HEK293 (cell line): ENCODE data around the gene CLASP1.

ENCODE experiments used
- CTCF ChIA-PET: fragments of 350-600 bp; formaldehyde crosslinking; extraction: SDS; loops from one replicate; lab custom pipeline; 2021; ENCODE audit warnings: antibody characterized with exemption; lab: Yijun Ruan, JAX
- POLR2A ChIA-PET: fragments of 300-600 bp; formaldehyde crosslinking; extraction: SDS; loops from one replicate; lab custom pipeline; 2020; ENCODE audit warnings: antibody characterized with exemption, inconsistent platforms; lab: Yijun Ruan, JAX
- H3K27ac ChIP-seq: fragments of 200-500 bp; sonication (Bioruptor generic); 2 replicates; pipeline ENCODE4 v1.5.1; 2014; ENCODE audit warnings: low read depth, low read length, control low read depth, inconsistent platforms; ENCODE audit errors: extremely low read depth
- H3K36me3 ChIP-seq, 2 experiments: fragments of 200-500 bp in 1 of 2; sonication (Bioruptor generic) in 1 of 2; 1 replicate in 1 of 2; 2 replicates in 1 of 2; pipeline ENCODE4 v1.5.1; 2014 to 2017; ENCODE audit warnings: inconsistent platforms in 2 of 2, low read length in 2 of 2; ENCODE audit not compliant: control insufficient read depth in 2 of 2, insufficient read depth in 1 of 2
- H3K4me1 ChIP-seq: fragments of 200-500 bp; sonication (Bioruptor generic); 2 replicates; pipeline ENCODE4 v1.5.1; 2014; ENCODE audit warnings: mild to moderate bottlenecking, low read length, inconsistent platforms; ENCODE audit not compliant: control insufficient read depth, insufficient read depth
- H3K4me3 ChIP-seq: 2 replicates; pipeline ENCODE4 v1.5.1; 2011; ENCODE audit warnings: low read depth, mild to moderate bottlenecking, control low read depth, low read length, moderate library complexity
- H3K9me3 ChIP-seq: fragments of 200-500 bp; sonication (Bioruptor generic); 2 replicates; pipeline ENCODE4 v1.5.1; 2014; ENCODE audit warnings: low read depth, low read length, inconsistent platforms; ENCODE audit not compliant: control insufficient read depth, insufficient read depth
- CTCF ChIP-seq: fragments of 450-650 bp; formaldehyde crosslinking; IDR thresholded peaks from 2 replicates; pipeline ENCODE4 v1.5.1; 2016; ENCODE audit warnings: missing biosample characterization, missing genetic modification characterization
- OSR2 ChIP-seq: fragments of 450-650 bp; formaldehyde crosslinking; IDR thresholded peaks from 2 replicates; pipeline ENCODE4 v1.5.1; 2016; ENCODE audit warnings: missing biosample characterization, missing genetic modification characterization
- SALL2 ChIP-seq: fragments of 450-650 bp; formaldehyde crosslinking; IDR thresholded peaks from 2 replicates; pipeline ENCODE4 v1.5.0; 2017; ENCODE audit warnings: missing biosample characterization, mild to moderate bottlenecking, missing genetic modification characterization, borderline replicate concordance
- SP7 ChIP-seq: fragments of 450-650 bp; formaldehyde crosslinking; IDR thresholded peaks from 2 replicates; pipeline ENCODE4 v1.5.1; 2016; ENCODE audit warnings: missing biosample characterization, missing genetic modification characterization
- TCF7L2 ChIP-seq: IDR thresholded peaks from 2 replicates; pipeline ENCODE4 v1.6.1; 2011; ENCODE audit warnings: low read depth, mild to moderate bottlenecking, inconsistent platforms, low read length, moderate library complexity, borderline replicate concordance
- ZFHX2 ChIP-seq: fragments of 450-650 bp; formaldehyde crosslinking; conservative IDR thresholded peaks from 2 replicates; pipeline ENCODE4 v1.5.1; 2016; ENCODE audit warnings: missing biosample characterization, missing genetic modification characterization
- ZNF2 ChIP-seq: fragments of 450-650 bp; formaldehyde crosslinking; IDR thresholded peaks from 2 replicates; pipeline ENCODE4 v1.5.1; 2016; ENCODE audit warnings: missing biosample characterization, missing genetic modification characterization
- ZNF23 ChIP-seq: fragments of 450-650 bp; formaldehyde crosslinking; IDR thresholded peaks from 2 replicates; pipeline ENCODE4 v1.5.1; 2016; ENCODE audit warnings: missing biosample characterization, missing genetic modification characterization, borderline replicate concordance
- ZNF792 ChIP-seq: fragments of 450-650 bp; formaldehyde crosslinking; IDR thresholded peaks from 2 replicates; pipeline ENCODE4 v1.5.1; 2016; ENCODE audit warnings: missing biosample characterization, missing genetic modification characterization
- TF ChIP-seq, protein P1 (sequence below): fragments of 450-650 bp; formaldehyde crosslinking; IDR thresholded peaks from 2 replicates; pipeline ENCODE4 v1.5.1; 2016; ENCODE audit warnings: missing biosample characterization, missing genetic modification characterization
- TF ChIP-seq, protein P2 (sequence below): fragments of 450-650 bp; formaldehyde crosslinking; IDR thresholded peaks from 2 replicates; pipeline ENCODE4 v1.5.1; 2016; ENCODE audit warnings: missing biosample characterization, missing genetic modification characterization
- TF ChIP-seq, protein P3 (sequence below): fragments of 450-650 bp; formaldehyde crosslinking; IDR thresholded peaks from 2 replicates; pipeline ENCODE4 v1.5.1; 2017; ENCODE audit warnings: missing biosample characterization, missing genetic modification characterization
- TF ChIP-seq, protein P4 (sequence below): fragments of 450-650 bp; formaldehyde crosslinking; IDR thresholded peaks from 2 replicates; pipeline ENCODE4 v1.5.1; 2017; ENCODE audit warnings: missing biosample characterization, missing genetic modification characterization

Gene CLASP1

DNA sequence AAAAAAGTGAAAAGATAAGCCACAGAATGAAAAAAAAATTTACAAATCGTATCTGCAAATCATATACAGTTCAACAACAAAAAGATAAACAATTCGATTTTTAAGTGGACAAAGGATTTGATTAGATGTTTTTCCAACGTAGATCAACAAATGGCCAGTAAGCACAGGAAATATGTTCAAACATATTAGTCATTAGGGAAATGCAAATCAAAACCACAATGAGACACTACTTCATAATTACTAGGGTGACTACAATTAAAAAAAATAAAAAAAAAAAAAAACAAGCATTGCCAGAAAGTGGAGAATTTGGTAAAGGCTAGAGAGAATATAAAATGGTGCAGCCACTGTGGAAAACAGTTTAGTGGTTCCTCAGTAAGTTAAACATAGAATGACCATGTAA, 156.9 kb downstream of the CLASP1 start:
- no peak overlapping the region for H3K4me3 ChIP-seq
- ChIA-PET POLR2A (no interaction called here), CTCF (interaction anchor here (0.7 to 1.2 kb wide), 2 partner anchors 12 to 75 kb away, joined by 3 to 5 read pairs; no protein-coding TSS in a partner anchor)
- H3K9me3 ChIP-seq = no peaks in the 10 kb centered on the region
- H3K4me1 ChIP-seq = peaks cover 20% of the 10 kb centered on the region
- H3K27ac ChIP-seq = no peak overlapping the region
- peaks cover 0 to 10% of the 10 kb centered on the region in 2 experiments; a peak in 2 of 3 replicates for H3K36me3 ChIP-seq
- TF ChIP-seq, protein P1, sequence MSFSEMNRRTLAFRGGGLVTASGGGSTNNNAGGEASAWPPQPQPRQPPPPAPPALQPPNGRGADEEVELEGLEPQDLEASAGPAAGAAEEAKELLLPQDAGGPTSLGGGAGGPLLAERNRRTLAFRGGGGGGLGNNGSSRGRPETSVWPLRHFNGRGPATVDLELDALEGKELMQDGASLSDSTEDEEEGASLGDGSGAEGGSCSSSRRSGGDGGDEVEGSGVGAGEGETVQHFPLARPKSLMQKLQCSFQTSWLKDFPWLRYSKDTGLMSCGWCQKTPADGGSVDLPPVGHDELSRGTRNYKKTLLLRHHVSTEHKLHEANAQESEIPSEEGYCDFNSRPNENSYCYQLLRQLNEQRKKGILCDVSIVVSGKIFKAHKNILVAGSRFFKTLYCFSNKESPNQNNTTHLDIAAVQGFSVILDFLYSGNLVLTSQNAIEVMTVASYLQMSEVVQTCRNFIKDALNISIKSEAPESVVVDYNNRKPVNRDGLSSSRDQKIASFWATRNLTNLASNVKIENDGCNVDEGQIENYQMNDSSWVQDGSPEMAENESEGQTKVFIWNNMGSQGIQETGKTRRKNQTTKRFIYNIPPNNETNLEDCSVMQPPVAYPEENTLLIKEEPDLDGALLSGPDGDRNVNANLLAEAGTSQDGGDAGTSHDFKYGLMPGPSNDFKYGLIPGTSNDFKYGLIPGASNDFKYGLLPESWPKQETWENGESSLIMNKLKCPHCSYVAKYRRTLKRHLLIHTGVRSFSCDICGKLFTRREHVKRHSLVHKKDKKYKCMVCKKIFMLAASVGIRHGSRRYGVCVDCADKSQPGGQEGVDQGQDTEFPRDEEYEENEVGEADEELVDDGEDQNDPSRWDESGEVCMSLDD (tag by site-specific recombination) = no peak
- TF ChIP-seq OSR2 (tag by site-specific recombination) (no peak), ZNF2 (no peak), SALL2 (tag by site-specific recombination) (no peak)

GRCh38 chr2:121491518-121491917, 157.7 kb downstream of the CLASP1 start:
- ChIA-PET CTCF (interaction anchor here (0.8 kb wide), 1 partner anchor 271 kb away, joined by 4 read pairs; no protein-coding TSS in a partner anchor), POLR2A (no interaction called here)
- Histone ChIP-seq H3K9me3 (no peaks in the 10 kb centered on the region), H3K4me3 (no peak overlapping the region), H3K4me1 (peaks cover 24% of the 10 kb centered on the region), H3K36me3 (peaks cover 0 to 8% of the 10 kb centered on the region in 2 experiments; a peak in 2 of 3 replicates), H3K27ac (no peak overlapping the region)
- TF ChIP-seq CTCF (tag by site-specific recombination) = no peak
- TF ChIP-seq ZNF792 (tag by site-specific recombination) = no peak
- TF ChIP-seq, protein P2, sequence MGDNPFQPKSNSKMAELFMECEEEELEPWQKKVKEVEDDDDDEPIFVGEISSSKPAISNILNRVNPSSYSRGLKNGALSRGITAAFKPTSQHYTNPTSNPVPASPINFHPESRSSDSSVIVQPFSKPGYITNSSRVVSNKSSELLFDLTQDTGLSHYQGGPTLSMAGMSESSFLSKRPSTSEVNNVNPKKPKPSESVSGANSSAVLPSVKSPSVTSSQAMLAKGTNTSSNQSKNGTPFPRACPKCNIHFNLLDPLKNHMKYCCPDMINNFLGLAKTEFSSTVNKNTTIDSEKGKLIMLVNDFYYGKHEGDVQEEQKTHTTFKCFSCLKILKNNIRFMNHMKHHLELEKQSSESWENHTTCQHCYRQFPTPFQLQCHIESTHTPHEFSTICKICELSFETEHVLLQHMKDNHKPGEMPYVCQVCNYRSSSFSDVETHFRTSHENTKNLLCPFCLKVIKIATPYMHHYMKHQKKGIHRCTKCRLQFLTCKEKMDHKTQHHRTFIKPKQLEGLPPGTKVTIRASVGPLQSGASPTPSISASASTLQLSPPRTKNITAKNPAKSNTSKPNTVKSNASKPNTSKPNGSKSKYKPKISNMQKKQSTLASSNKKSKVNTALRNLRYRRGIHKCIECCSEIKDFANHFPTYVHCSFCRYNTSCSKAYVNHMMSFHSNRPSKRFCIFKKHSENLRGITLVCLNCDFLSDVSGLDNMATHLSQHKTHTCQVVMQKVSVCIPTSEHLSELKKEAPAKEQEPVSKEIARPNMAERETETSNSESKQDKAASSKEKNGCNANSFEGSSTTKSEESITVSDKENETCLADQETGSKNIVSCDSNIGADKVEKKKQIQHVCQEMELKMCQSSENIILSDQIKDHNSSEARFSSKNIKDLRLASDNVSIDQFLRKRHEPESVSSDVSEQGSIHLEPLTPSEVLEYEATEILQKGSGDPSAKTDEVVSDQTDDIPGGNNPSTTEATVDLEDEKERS (tag by site-specific recombination) = no peak
- TF ChIP-seq, protein P3, sequence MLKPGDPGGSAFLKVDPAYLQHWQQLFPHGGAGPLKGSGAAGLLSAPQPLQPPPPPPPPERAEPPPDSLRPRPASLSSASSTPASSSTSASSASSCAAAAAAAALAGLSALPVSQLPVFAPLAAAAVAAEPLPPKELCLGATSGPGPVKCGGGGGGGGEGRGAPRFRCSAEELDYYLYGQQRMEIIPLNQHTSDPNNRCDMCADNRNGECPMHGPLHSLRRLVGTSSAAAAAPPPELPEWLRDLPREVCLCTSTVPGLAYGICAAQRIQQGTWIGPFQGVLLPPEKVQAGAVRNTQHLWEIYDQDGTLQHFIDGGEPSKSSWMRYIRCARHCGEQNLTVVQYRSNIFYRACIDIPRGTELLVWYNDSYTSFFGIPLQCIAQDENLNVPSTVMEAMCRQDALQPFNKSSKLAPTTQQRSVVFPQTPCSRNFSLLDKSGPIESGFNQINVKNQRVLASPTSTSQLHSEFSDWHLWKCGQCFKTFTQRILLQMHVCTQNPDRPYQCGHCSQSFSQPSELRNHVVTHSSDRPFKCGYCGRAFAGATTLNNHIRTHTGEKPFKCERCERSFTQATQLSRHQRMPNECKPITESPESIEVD = no peak
- no peak for TF ChIP-seq SP7 (tag by site-specific recombination)
- no peak for TF ChIP-seq ZNF23
- TF ChIP-seq, protein P4, sequence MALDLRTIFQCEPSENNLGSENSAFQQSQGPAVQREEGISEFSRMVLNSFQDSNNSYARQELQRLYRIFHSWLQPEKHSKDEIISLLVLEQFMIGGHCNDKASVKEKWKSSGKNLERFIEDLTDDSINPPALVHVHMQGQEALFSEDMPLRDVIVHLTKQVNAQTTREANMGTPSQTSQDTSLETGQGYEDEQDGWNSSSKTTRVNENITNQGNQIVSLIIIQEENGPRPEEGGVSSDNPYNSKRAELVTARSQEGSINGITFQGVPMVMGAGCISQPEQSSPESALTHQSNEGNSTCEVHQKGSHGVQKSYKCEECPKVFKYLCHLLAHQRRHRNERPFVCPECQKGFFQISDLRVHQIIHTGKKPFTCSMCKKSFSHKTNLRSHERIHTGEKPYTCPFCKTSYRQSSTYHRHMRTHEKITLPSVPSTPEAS (tag by site-specific recombination) = no peak
- no peak for TF ChIP-seq ZFHX2 (tag by site-specific recombination)
- TF ChIP-seq TCF7L2 = no peak
